HepG2 (cell line): Measurements from ENCODE around the gene SEMA3E. TPM values are rescaled to one million over a fixed set of nuclear protein-coding genes. Genes with fewer than 3 reads are reported as not detected.

Experiments
- ATAC-seq: fragments of 200-7000 bp; cut with Tn5 transposase; 3 replicates; pipeline ENCODE4 v1.9.1; 2020; ENCODE audit warnings: mild to moderate bottlenecking, moderate library complexity
- BruUV-seq: library from RNA; stranded (reverse); fragments of 400-500 nt; replicated peaks from 2 replicates; lab custom pipeline; 2021; lab: Mats Ljungman, UMichigan
- CTCF ChIA-PET: fragments of 300-600 bp; formaldehyde crosslinking; extraction: SDS; loops from one replicate; lab custom pipeline; 2021; ENCODE audit warnings: low total read pairs, inconsistent platforms, low intra/inter-chr PET ratio; lab: Yijun Ruan, JAX
- POLR2A ChIA-PET: fragments of 350-600 bp; sonication (Branson Sonifier 250); formaldehyde crosslinking; loops from one replicate; lab custom pipeline; 2020; ENCODE audit warnings: antibody characterized with exemption, inconsistent platforms; lab: Yijun Ruan, JAX
- DNase-seq: peaks from one replicate; pipeline ENCODE4 v3.0.0-alpha.2; 2015; ENCODE audit warnings: low spot score
- FAIRE-seq: peaks from 3 replicates; lab custom pipeline; 2011; peaks lifted over from hg19 to GRCh38; lab: Jason Lieb, UNC
- H2AFZ ChIP-seq: one replicate; pipeline ENCODE4 v1.6.1; 2011; ENCODE audit warnings: low read length, inconsistent platforms
- H3K27ac ChIP-seq: fragments of 300-600 bp; 3 replicates; pipeline ENCODE4 v1.8.0; 2011; ENCODE audit warnings: mixed run types, mild to moderate bottlenecking, mixed read lengths, low read length, inconsistent platforms; ENCODE audit not compliant: insufficient read depth; ENCODE audit errors: extremely low read length
- H3K27me3 ChIP-seq, 2 experiments: fragments of 200-600 bp in 1 of 2; 2 replicates in 1 of 2; 3 replicates in 1 of 2; pipeline versions ENCODE4 v1.6.0 to v1.8.0; 2011; ENCODE audit warnings: low read length in 2 of 2, mild to moderate bottlenecking in 2 of 2, moderate library complexity in 2 of 2, inconsistent platforms in 1 of 2; ENCODE audit not compliant: insufficient read depth in 2 of 2, control insufficient read depth in 1 of 2
- H3K36me3 ChIP-seq, 2 experiments: fragments of 200-600 bp in 1 of 2; replicated peaks in 1 of 2; 2 replicates in 1 of 2; 3 replicates in 1 of 2; pipeline versions ENCODE4 v1.5.1 to v1.8.0; 2011; ENCODE audit warnings: low read length in 2 of 2, inconsistent platforms in 1 of 2; ENCODE audit not compliant: insufficient read depth in 2 of 2, control insufficient read depth in 1 of 2
- H3K4me1 ChIP-seq: 2 replicates; pipeline ENCODE4 v1.5.1; 2012; ENCODE audit warnings: low read length, inconsistent platforms; ENCODE audit not compliant: insufficient read depth
- H3K4me2 ChIP-seq: 2 replicates; pipeline ENCODE4 v1.6.0; 2011; ENCODE audit warnings: low read depth, low read length, inconsistent platforms
- H3K4me3 ChIP-seq, 3 experiments: fragments of 200-600 bp in 1 of 3; sonication (generic), shearing (Covaris generic) in 1 of 3; replicated peaks in 1 of 3; 2 replicates each; pipeline ENCODE4 v1.5.1; 2011 to 2016; ENCODE audit warnings: low read length in 3 of 3, inconsistent platforms in 2 of 3, low read depth in 2 of 3, mild to moderate bottlenecking in 2 of 3, control low read depth in 1 of 3, mixed read lengths in 1 of 3; ENCODE audit not compliant: insufficient read depth in 1 of 3
- H3K79me2 ChIP-seq: one replicate; pipeline ENCODE4 v1.6.1; 2011; ENCODE audit warnings: low read length, inconsistent platforms; ENCODE audit not compliant: insufficient read depth
- H3K9ac ChIP-seq: 2 replicates; pipeline ENCODE4 v1.6.0; 2011; ENCODE audit warnings: mild to moderate bottlenecking, low read depth, low read length, inconsistent platforms; ENCODE audit not compliant: insufficient read depth
- H3K9me3 ChIP-seq: 2 replicates; pipeline ENCODE4 v1.5.1; 2012; ENCODE audit warnings: mild to moderate bottlenecking, low read length
- H4K20me1 ChIP-seq: 2 replicates; pipeline ENCODE4 v1.6.0; 2011; ENCODE audit warnings: inconsistent platforms, mild to moderate bottlenecking, low read length, moderate library complexity; ENCODE audit not compliant: insufficient read depth
- CCDC6 ChIP-seq: sonication (generic); formaldehyde crosslinking; IDR thresholded peaks from 2 replicates; pipeline ENCODE4 v1.8.1; 2022; ENCODE audit warnings: mild to moderate bottlenecking, missing genetic modification reagents, moderate library complexity
- CEBPB ChIP-seq: IDR thresholded peaks from 2 replicates; pipeline ENCODE4 v1.6.1; 2011; ENCODE audit warnings: low read depth, low read length, improper control_type of control experiment, borderline replicate concordance
- HMG20A ChIP-seq: IDR thresholded peaks from 2 replicates; pipeline ENCODE4 v1.6.1; 2016; ENCODE audit warnings: borderline replicate concordance
- IKZF5 ChIP-seq: IDR thresholded peaks from 2 replicates; pipeline ENCODE4 v1.6.1; 2018; ENCODE audit warnings: missing genetic modification reagents, mild to moderate bottlenecking, missing compliant biosample characterization
- NAIF1 ChIP-seq: sonication (generic); formaldehyde crosslinking; IDR thresholded peaks from 2 replicates; pipeline ENCODE4 v1.5.0; 2020; ENCODE audit warnings: mild to moderate bottlenecking, missing genetic modification reagents, borderline replicate concordance
- NFKB2 ChIP-seq: sonication (generic); formaldehyde crosslinking; IDR thresholded peaks from 2 replicates; pipeline ENCODE4 v1.4.0; 2020; ENCODE audit warnings: missing genetic modification reagents, borderline replicate concordance
- NPAS2 ChIP-seq: sonication (generic); formaldehyde crosslinking; IDR thresholded peaks from 2 replicates; pipeline ENCODE4 v1.8.0; 2022; ENCODE audit warnings: mild to moderate bottlenecking, missing genetic modification reagents, borderline replicate concordance
- ZMAT3 ChIP-seq: sonication (generic); formaldehyde crosslinking; conservative IDR thresholded peaks from 2 replicates; pipeline ENCODE4 v1.7.0; 2021; ENCODE audit warnings: missing genetic modification reagents
- WGBS: methylation state at CpG from one replicate; pipeline ENCODE4 v1.1.6; 2017; ENCODE audit warnings: low lambda C conversion rate; 5-methylcytosine and 5-hydroxymethylcytosine counted together
- in situ Hi-C: cut with HindIII; loops from 2 replicates; pipeline ENCODE4 v1.10.0; 2017; ENCODE audit warnings: low pct_unique_long_range_greater_than_20kb; ENCODE audit not compliant: extremely low pct_ligation_motif_present
- intact Hi-C: fragments of 100-400 bp; cut with micrococcal nuclease; formaldehyde crosslinking; loops from one replicate; pipeline ENCODE4 v1.10.0; 2022; ENCODE audit not compliant: unreplicated experiment
- polyA plus RNA-seq, 8 experiments: library from polyadenylated mRNA; depleted of rRNA in 3 of 8; stranded (reverse) in 7 of 8; unstranded in 1 of 8; fragments of >200 nt; fragmentation: Illumina TruSeq in 4 of 8; extraction: Trizol in 4 of 8; gene quantifications; 2 replicates each; pipeline versions ENCODE4 v1.2.1 to v1.2.3, GENCODE V29; 2011 to 2016; ENCODE audit warnings: low read depth in 4 of 8, missing spikeins in 1 of 8, mixed read lengths in 1 of 8; ENCODE audit not compliant: insufficient read depth in 1 of 8
- total RNA-seq, 5 experiments: library from RNA; depleted of rRNA; stranded (reverse); fragments of >200 nt; fragmentation: Illumina TruSeq; extraction: Trizol; gene quantifications; 2 replicates each; pipeline ENCODE4 v1.2.3, GENCODE V29; 2016; ENCODE audit warnings: low read depth in 1 of 5
- TF ChIP-seq, protein P1 (sequence below): sonication (generic); formaldehyde crosslinking; IDR thresholded peaks from 2 replicates; pipeline ENCODE4 v1.8.1; 2023; ENCODE audit warnings: mild to moderate bottlenecking, missing genetic modification reagents

Gene SEMA3E
- total and polyA plus RNA-seq, 2 of the 13 experiments (the other 11 are each of a cell fraction or from before 2014, with no cell fraction given) = not detected

DNA sequence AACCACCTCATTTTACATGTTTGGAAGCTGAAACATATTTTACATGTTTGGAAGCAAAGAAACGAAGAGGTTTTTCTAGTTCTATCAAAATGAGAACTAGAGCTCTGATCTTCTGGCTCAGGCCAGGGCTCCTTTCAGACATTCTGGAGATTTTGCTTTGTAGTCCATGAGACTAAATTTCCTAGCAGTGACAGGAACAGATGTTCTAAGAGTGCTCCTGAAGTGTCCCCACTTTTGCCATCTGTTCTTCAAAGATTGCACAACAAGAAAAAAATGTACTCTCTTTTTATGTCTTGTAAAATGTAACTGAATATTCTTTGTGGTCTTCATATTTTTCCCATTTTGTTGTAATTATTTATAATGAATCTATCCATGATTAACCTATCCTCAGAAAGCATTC, 289.8 kb downstream of the SEMA3E start:
- Histone ChIP-seq H3K27me3 (no peaks in the 10 kb centered on the region), H3K4me3 (no peak overlapping the region), H3K79me2 (no peaks in the 10 kb centered on the region), H3K27ac (no peak overlapping the region), H3K4me2 (no peak overlapping the region), H4K20me1 (no peaks in the 10 kb centered on the region), H3K36me3 (no peaks in the 10 kb centered on the region), H3K9ac (no peak overlapping the region), H2AFZ (no peak overlapping the region), H3K4me1 (no peaks in the 10 kb centered on the region), H3K9me3 (no peaks in the 10 kb centered on the region)
- FAIRE-seq (no peak), DNase-seq (no peak), ATAC-seq (no peak)
- intact Hi-C loops = no loop called here
- TF ChIP-seq CEBPB = peak; percentile 3; the same call in 1 of the 2 replicates
- TF ChIP-seq, protein P1, sequence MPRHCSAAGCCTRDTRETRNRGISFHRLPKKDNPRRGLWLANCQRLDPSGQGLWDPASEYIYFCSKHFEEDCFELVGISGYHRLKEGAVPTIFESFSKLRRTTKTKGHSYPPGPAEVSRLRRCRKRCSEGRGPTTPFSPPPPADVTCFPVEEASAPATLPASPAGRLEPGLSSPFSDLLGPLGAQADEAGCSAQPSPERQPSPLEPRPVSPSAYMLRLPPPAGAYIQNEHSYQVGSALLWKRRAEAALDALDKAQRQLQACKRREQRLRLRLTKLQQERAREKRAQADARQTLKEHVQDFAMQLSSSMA (CRISPR knock-in tag) = no peak
- in situ Hi-C loops = no loop called here
- WGBS = 0% methylated on average over 1 of the region's 1 CpG
- ChIA-PET POLR2A (no interaction called here), CTCF (no interaction called here)
- no TSS peak for BruUV-seq

GRCh38 chr7:83355143-83355542, 293.8 kb downstream of the SEMA3E start:
- FAIRE-seq (no peak), ATAC-seq (no peak), DNase-seq (no peak)
- POLR2A ChIA-PET = no interaction called here
- Histone ChIP-seq H3K27ac (no peak overlapping the region), H3K4me2 (no peak overlapping the region), H3K36me3 (no peaks in the 10 kb centered on the region), H3K27me3 (no peaks in the 10 kb centered on the region), H3K4me3 (no peak overlapping the region), H3K4me1 (no peaks in the 10 kb centered on the region), H3K9ac (no peak overlapping the region), H4K20me1 (no peaks in the 10 kb centered on the region), H2AFZ (no peak overlapping the region), H3K79me2 (no peaks in the 10 kb centered on the region), H3K9me3 (no peaks in the 10 kb centered on the region)
- BruUV-seq = no TSS peak
- no peak for TF ChIP-seq IKZF5
- TF ChIP-seq NPAS2 (CRISPR knock-in tag) = no peak
- TF ChIP-seq NFKB2 = no peak
- TF ChIP-seq CCDC6 (CRISPR knock-in tag) = no peak
- no peak for TF ChIP-seq ZMAT3 (CRISPR knock-in tag)
- TF ChIP-seq NAIF1 (CRISPR knock-in tag) = no peak
- no peak for TF ChIP-seq HMG20A
- CTCF ChIA-PET = no interaction called here
- in situ Hi-C loops (no loop called here), intact Hi-C loops (no loop called here)
- 0% methylated on average over 3 of the region's 3 CpGs for WGBS
